PC-9 (cell line): Measurements from ENCODE around the gene VGF. TPM values are rescaled to one million over a fixed set of nuclear protein-coding genes. Genes with fewer than 3 reads are reported as not detected.

Experiments
- microRNA-seq: library from miRNA; unstranded; fragments of <30 nt; microRNA quantifications from one replicate; pipeline ENCODE4 v1.2.0, GENCODE V29; 2021; ENCODE audit warnings: borderline number of aligned reads, borderline replicate concordance
- total RNA-seq: library from RNA; stranded (reverse); gene quantifications from 2 replicates; pipeline ENCODE4 v1.2.3, GENCODE V29; 2021

The VGF gene
- total RNA-seq, 1 experiment from 2014 or later = 2.1 TPM

Small RNA genes lying within 50 kb of the gene (microRNA-seq; reads per million reads assigned to microRNA genes)
- gene MIR4653 = not detected

Other genes with a start within 250 kb of the VGF start
- gene MUC3A, start 216.0 kb downstream of the VGF start, total RNA-seq = 0.90 and 1.1 TPM in 2 replicates
- 1.4 and 3.8 TPM in 2 replicates for gene MUC12, start 196.0 kb downstream of the VGF start, total RNA-seq
- not detected in 2 replicates for gene MUC17, start 145.5 kb downstream of the VGF start, total RNA-seq
- gene TRIM56, start 80.1 kb downstream of the VGF start, total RNA-seq = 72.3 and 81.6 TPM in 2 replicates
- 36.2 and 45.8 TPM in 2 replicates for gene SERPINE1, start 38.5 kb downstream of the VGF start, total RNA-seq
- 227 and 308 TPM in 2 replicates for gene AP1S1, start 11.1 kb downstream of the VGF start, total RNA-seq
- not detected in 2 replicates for gene NAT16, start 14.7 kb upstream of the VGF start, total RNA-seq
- gene MOGAT3, start 35.5 kb upstream of the VGF start, total RNA-seq = not detected in 2 replicates
- gene PLOD3, start 52.0 kb upstream of the VGF start, total RNA-seq = 93.2 and 105 TPM in 2 replicates
- 105 and 110 TPM in 2 replicates for gene ZNHIT1, start 52.6 kb upstream of the VGF start, total RNA-seq
- gene CLDN15, start 72.2 kb upstream of the VGF start, total RNA-seq = 16.0 and 17.2 TPM in 2 replicates
- 184 and 200 TPM in 2 replicates for gene FIS1, start 79.5 kb upstream of the VGF start, total RNA-seq
- gene IFT22, start 156.2 kb upstream of the VGF start, total RNA-seq = 47.6 and 53.0 TPM in 2 replicates
- gene COL26A1, start 197.3 kb upstream of the VGF start, total RNA-seq = 0.20 and 0.38 TPM in 2 replicates